Tongue (tissue), 2 donors: ENCODE results near the gene CPNE8. TPM values are rescaled to one million over a fixed set of nuclear protein-coding genes. Genes with fewer than 3 reads are reported as not detected.

Source experiments
- DNase-seq: peaks from one replicate; pipeline ENCODE4 v3.0.0-alpha.2; 2015
- total RNA-seq: library from RNA; depleted of rRNA; stranded (reverse); fragments of >200 nt; gene quantifications from one replicate; pipeline ENCODE4 v1.2.3, GENCODE V29; 2014

The CPNE8 gene
- total RNA-seq, 1 donor from 2014 or later: 8.9 TPM

- no peak for DNase-seq
Observed at GRCh38 chr12:38628288-38628687, 277.1 kb downstream of the CPNE8 start.

DNA sequence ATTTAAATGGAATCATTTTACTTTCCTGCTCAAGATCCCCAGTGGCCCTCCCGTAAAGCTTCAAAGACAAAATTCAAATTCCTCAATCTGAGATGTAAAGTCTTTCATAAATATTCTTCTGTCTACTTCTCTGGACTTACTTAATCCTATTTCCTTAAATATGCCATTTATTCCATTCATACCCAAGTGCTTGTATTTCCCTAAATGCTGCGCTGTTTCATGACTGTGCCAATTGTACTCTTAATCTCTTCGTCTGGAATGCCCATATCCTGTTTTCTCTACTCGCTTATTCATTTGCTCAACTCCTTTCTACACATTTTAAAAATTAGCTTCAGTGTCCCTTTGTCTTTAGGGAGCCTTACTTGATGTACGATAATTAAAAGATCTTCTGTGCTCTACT is 280.1 kb downstream of the CPNE8 start:
- DNase-seq: no peak

DNA sequence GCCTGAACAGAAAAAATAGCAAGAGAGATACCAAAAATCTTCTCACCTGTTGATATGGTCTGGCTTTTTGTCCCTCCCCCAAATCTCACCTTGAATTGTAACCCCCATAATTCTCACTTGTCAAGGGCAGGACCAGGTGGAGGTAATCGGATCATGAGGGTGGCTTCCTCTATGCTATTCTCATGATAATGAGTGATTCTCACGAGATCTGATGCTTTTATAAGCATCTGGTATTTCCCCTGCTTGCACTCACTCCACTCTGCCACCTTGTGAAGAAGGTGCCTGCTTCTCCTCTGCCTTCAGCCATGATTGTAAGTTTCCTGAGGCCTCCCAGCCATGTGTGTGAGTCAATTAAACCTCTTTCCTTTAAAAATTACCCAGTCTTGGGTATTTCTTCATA is 291.2 kb downstream of the CPNE8 start:
- DNase-seq: no peak

- no peak for DNase-seq
Observed at GRCh38 chr12:38610808-38611350, 294.5 kb downstream of the CPNE8 start.

DNA sequence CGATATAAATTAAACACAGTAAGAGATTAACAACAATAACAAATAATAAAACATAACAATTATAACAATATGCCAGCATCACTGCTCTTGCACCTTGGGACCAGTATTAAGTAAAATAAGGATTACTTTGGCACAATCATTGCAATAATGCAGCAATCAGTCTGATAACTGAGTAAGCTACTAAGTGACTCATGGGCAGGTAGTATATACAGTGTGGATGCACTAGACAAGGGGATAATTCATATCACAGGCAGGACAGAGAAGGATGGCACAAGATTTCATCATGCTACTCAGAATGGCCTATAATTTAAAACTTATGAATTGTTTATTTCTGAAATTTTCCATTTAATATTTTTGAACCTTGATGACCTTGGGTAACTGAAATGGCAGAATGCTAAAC is 298.1 kb downstream of the CPNE8 start:
- no peak for DNase-seq
